Ovary (tissue), 9 donors: ENCODE data around the gene CRYL1. TPM values are rescaled to one million over a fixed set of nuclear protein-coding genes. Genes with fewer than 3 reads are reported as not detected.

Source experiments
- DNase-seq, 5 donors: peaks; one replicate each; pipeline ENCODE4 v3.0.0-alpha.2; 2019 to 2020
- H3K27ac ChIP-seq, 2 donors: fragments of 200-600 bp; one replicate each; pipeline versions ENCODE4 v1.5.1 to v1.8.0; 2019 to 2022
- H3K27me3 ChIP-seq: fragments of 200-600 bp; one replicate; pipeline ENCODE4 v1.8.0; 2022
- H3K36me3 ChIP-seq: fragments of 200-600 bp; sonication (generic); one replicate; pipeline ENCODE4 v1.5.1; 2019
- H3K4me1 ChIP-seq: one replicate; pipeline ENCODE4 v1.8.1; 2013; ENCODE audit warnings: mild to moderate bottlenecking, moderate library complexity; ENCODE audit not compliant: insufficient read depth
- H3K4me3 ChIP-seq: fragments of 200-600 bp; sonication (generic); one replicate; pipeline ENCODE4 v1.5.1; 2017
- H3K9me3 ChIP-seq, 2 donors: fragments of 200-600 bp in 1 of 2; sonication (generic) in 1 of 2; one replicate each; pipeline versions ENCODE4 v1.5.1 to v1.8.1; 2013 to 2019; ENCODE audit warnings: mild to moderate bottlenecking in 1 of 2, moderate library complexity in 1 of 2
- CTCF ChIP-seq, 3 donors: fragments of 450-650 bp in 2 of 3; fragments of 200-600 bp in 1 of 3; IDR thresholded peaks; one replicate each; pipeline versions ENCODE4 v1.5.1 to v1.8.0; 2016 to 2022; ENCODE audit warnings: antibody characterized with exemption in 3 of 3, mild to moderate bottlenecking in 1 of 3
- EP300 ChIP-seq: sonication (generic); formaldehyde crosslinking; IDR thresholded peaks from one replicate; pipeline ENCODE4 v1.6.1; 2017; ENCODE audit warnings: antibody characterized with exemption
- POLR2A ChIP-seq: fragments of 450-650 bp; IDR thresholded peaks from one replicate; pipeline ENCODE4 v1.6.1; 2017; ENCODE audit warnings: antibody characterized with exemption, mild to moderate bottlenecking, moderate library complexity
- WGBS, 3 donors: extraction: QIAGEN DNeasy Blood & Tissue Kit in 1 of 3; methylation state at CpG; one replicate each; pipeline versions ENCODE4 v1.1.5 to v1.1.7; 2013 to 2017; 5-methylcytosine and 5-hydroxymethylcytosine counted together
- intact Hi-C, 4 donors: fragments of 100-400 bp; cut with DNase I; formaldehyde crosslinking; loops; one replicate each; pipeline versions ENCODE4 v1.11.0 to v1.15.1; 2022 to 2023
- polyA plus RNA-seq, 2 donors: library from polyadenylated mRNA; stranded (reverse); fragments of 200-250 nt in 1 of 2; fragments of 350-450 nt in 1 of 2; fragmentation: Illumina TruSeq in 1 of 2; extraction: RNeasy Lipid Tissue Mini Kit (QIAGEN cat#74804) in 1 of 2; gene quantifications; one replicate each; pipeline ENCODE4 v1.2.3, GENCODE V29; 2013 to 2014
- total RNA-seq, 7 donors: library from RNA; depleted of rRNA in 2 of 7; stranded (reverse); fragments of >200 nt in 2 of 7; fragmentation: NEBNext Ultra II Directional in 3 of 7; extraction: Animal tissue kit (Norgen Biotek cat#: 25700) in 3 of 7; gene quantifications; one replicate each; pipeline versions ENCODE4 v1.1.0 to v1.2.4, GENCODE V29; 2016 to 2023
- donor health status: DM: no; HTN: no; CAD: no; lungs with moderate emphysema.
- donor health status: DM: no; HTN: no; CAD: no.
- donor health status: Bipolar disorder and iron deficiency.
- donor health status: DM: yes; HTN: yes; CAD: no.
- donor health status: DM: no; HTN: no; CAD: no.
- donor health status: DM: yes; HTN: yes; CAD: no.

Gene CRYL1
- total and polyA plus RNA-seq, 9 donors = 17.3 to 41.7 (median 25.8) TPM

GRCh38 chr13:20395061-20395916 lies 130.4 kb downstream of the CRYL1 start:
- no peak for TF ChIP-seq POLR2A
- TF ChIP-seq CTCF (IDR thresholded peaks at IDR 0.05) = no peak
- TF ChIP-seq EP300 = no peak
- DNase-seq = no peak
- H3K27me3 ChIP-seq = no peaks in the 10 kb centered on the region
- H3K4me1 ChIP-seq = no peaks in the 10 kb centered on the region
- H3K36me3 ChIP-seq = no peaks in the 10 kb centered on the region
- no peak overlapping the region for H3K27ac ChIP-seq
- intact Hi-C loops = no loop called here
- WGBS, 3 donors = 92 to 95% (median 94%) methylated on average over 26 of the region's 26 CpGs
- H3K4me3 ChIP-seq = no peak overlapping the region
- H3K9me3 ChIP-seq = no peaks in the 10 kb centered on the region

- intact Hi-C loops = no loop called here
- H3K9me3 ChIP-seq = no peaks in the 10 kb centered on the region
- no peak overlapping the region for H3K27ac ChIP-seq
- no peaks in the 10 kb centered on the region for H3K27me3 ChIP-seq
- H3K36me3 ChIP-seq = no peaks in the 10 kb centered on the region
- DNase-seq = no peak
- TF ChIP-seq POLR2A = no peak
- H3K4me3 ChIP-seq = no peak overlapping the region
- 64 to 69% (median 64%) methylated on average over 30 of the region's 30 CpGs for WGBS, 3 donors
- no peaks in the 10 kb centered on the region for H3K4me1 ChIP-seq
Observed at GRCh38 chr13:20394506-20394905, 131.2 kb downstream of the CRYL1 start.

GRCh38 chr13:20394169-20394501 lies 131.5 kb downstream of the CRYL1 start:
- 81 to 91% (median 89%) methylated on average over 8 of the region's 8 CpGs for WGBS, 3 donors
- TF ChIP-seq CTCF (IDR thresholded peaks at IDR 0.05) (no peak), EP300 (no peak), POLR2A (no peak)
- H3K27ac ChIP-seq = no peak overlapping the region
- H3K4me1 ChIP-seq = no peaks in the 10 kb centered on the region
- no peak overlapping the region for H3K4me3 ChIP-seq
- no peaks in the 10 kb centered on the region for H3K9me3 ChIP-seq
- no peaks in the 10 kb centered on the region for H3K27me3 ChIP-seq
- no peaks in the 10 kb centered on the region for H3K36me3 ChIP-seq
- intact Hi-C loops = no loop called here
- DNase-seq = no peak

GRCh38 chr13:20393273-20394168 lies 132.1 kb downstream of the CRYL1 start:
- DNase-seq = no peak
- intact Hi-C loops = no loop called here
- 94 to 97% (median 95%) methylated on average over 10 of the region's 10 CpGs for WGBS, 3 donors
- no peak overlapping the region for H3K4me3 ChIP-seq
- H3K4me1 ChIP-seq = no peaks in the 10 kb centered on the region
- H3K27ac ChIP-seq = no peak overlapping the region
- no peaks in the 10 kb centered on the region for H3K9me3 ChIP-seq
- H3K36me3 ChIP-seq = no peaks in the 10 kb centered on the region
- TF ChIP-seq EP300 = no peak
- no peak for TF ChIP-seq POLR2A
- no peak for TF ChIP-seq CTCF (IDR thresholded peaks at IDR 0.05)
- no peaks in the 10 kb centered on the region for H3K27me3 ChIP-seq

GRCh38 chr13:20392530-20392929 lies 133.1 kb downstream of the CRYL1 start:
- TF ChIP-seq CTCF (IDR thresholded peaks at IDR 0.05) (no peak), EP300 (no peak), POLR2A (no peak)
- Histone ChIP-seq H3K27me3 (no peaks in the 10 kb centered on the region), H3K4me1 (no peaks in the 10 kb centered on the region), H3K9me3 (no peaks in the 10 kb centered on the region), H3K36me3 (no peaks in the 10 kb centered on the region), H3K27ac (no peak overlapping the region), H3K4me3 (no peak overlapping the region)
- intact Hi-C loops = no loop called here
- DNase-seq = no peak
- 95 to 98% (median 98%) methylated on average over 4 of the region's 4 CpGs for WGBS, 3 donors
